Neural progenitor cell (in vitro differentiated cells): ENCODE results near the gene A2M.

Experiments
- CTCF ChIP-seq: fragments of 200-600 bp; sonication (generic); IDR thresholded peaks from 2 replicates; pipeline ENCODE4 v1.5.1; 2017; ENCODE audit warnings: antibody characterized with exemption, mild to moderate bottlenecking
- EZH2 ChIP-seq: fragments of 200-600 bp; sonication (generic); IDR thresholded peaks from 2 replicates; pipeline ENCODE4 v1.6.1; 2017; ENCODE audit warnings: antibody characterized with exemption, mild to moderate bottlenecking, moderate library complexity
- EZH2phosphoT487 ChIP-seq: fragments of 200-600 bp; sonication (generic); IDR thresholded peaks from 2 replicates; pipeline ENCODE4 v1.6.1; 2017; ENCODE audit warnings: antibody characterized with exemption

- TF ChIP-seq EZH2: no peak
- no peak for TF ChIP-seq CTCF
- TF ChIP-seq EZH2phosphoT487: no peak
Observed at GRCh38 chr12:9032202-9032964, 83.3 kb downstream of the A2M start.
